Measurements from ENCODE around the gene AAR2.

Gene AAR2

GRCh38 chr20:36218380-36219064, 17.8 kb upstream of the AAR2 start:
- no peak for DNase-seq

GRCh38 chr20:36219671-36220220, 16.5 kb upstream of the AAR2 start:
- DNase-seq: no peak

DNA sequence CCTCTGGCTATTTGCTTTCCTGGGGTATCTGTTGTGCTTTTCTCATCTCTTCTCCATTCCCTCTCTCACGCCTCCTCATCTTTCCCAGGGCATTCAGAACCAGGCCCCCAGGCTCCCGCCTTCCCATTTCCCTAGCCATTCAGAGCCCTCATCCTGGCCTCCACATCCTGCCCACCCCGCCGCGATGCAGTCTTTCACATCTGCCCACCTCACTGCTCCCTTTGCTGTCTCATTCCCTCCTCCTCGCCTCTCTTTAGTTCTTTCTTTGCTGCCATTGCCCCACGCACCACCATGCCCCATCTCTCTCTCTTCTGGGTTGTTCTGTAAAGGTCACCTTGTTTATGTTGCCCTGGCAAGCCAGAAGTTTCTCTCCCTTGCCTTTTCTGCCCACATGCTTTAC, 10.6 kb upstream of the AAR2 start:
- no peak for DNase-seq

- DNase-seq: no peak
These were observed 7.5 kb upstream of the AAR2 start for GRCh38 chr20:36228770-36229169.

- DNase-seq: no peak
These were observed 6.3 kb upstream of the AAR2 start for GRCh38 chr20:36230019-36230418.

- no peak for DNase-seq
These were observed 4.9 kb upstream of the AAR2 start for GRCh38 chr20:36231331-36231730.

DNA sequence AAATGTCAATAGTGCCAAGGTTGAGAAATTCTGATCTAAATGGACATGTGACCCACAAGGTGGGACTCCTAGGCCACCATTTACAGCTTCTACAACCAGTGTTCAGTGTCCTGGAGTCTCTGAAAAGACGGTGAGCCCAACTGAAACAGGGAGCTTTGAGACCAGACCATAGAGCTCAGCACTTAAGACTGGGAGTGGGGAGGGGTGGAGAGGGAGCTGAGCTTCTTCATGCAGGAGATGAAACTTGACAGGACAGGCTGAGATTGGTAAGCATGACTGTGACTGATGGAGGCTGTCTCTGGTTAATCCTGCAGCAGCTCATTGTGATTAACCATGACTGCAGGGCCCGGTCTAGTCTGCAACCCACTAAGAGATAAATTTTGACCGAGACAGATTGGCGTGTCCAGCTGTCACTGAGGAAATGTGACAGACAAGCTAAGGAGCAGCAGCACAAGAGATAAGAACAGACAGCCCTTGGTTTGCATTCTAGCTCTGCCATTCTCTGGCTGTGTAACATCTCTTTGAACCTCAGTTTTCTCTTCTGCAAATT, 1.4 kb upstream of the AAR2 start:
- DNase-seq: no peak

GRCh38 chr20:36236786-36237121, 476 bp downstream of the AAR2 start:
- DNase-seq: no peak

- no peak for DNase-seq
These were observed 1.2 kb downstream of the AAR2 start for GRCh38 chr20:36237477-36237876.

GRCh38 chr20:36238153-36238552, 1.9 kb downstream of the AAR2 start:
- DNase-seq: no peak

- DNase-seq: no peak
These were observed 2.5 kb downstream of the AAR2 start for GRCh38 chr20:36238760-36239159.

- no peak for DNase-seq
These were observed 3.8 kb downstream of the AAR2 start for GRCh38 chr20:36240076-36240475.

- no peak for DNase-seq
These were observed 5.4 kb downstream of the AAR2 start for GRCh38 chr20:36241678-36242077.

DNA sequence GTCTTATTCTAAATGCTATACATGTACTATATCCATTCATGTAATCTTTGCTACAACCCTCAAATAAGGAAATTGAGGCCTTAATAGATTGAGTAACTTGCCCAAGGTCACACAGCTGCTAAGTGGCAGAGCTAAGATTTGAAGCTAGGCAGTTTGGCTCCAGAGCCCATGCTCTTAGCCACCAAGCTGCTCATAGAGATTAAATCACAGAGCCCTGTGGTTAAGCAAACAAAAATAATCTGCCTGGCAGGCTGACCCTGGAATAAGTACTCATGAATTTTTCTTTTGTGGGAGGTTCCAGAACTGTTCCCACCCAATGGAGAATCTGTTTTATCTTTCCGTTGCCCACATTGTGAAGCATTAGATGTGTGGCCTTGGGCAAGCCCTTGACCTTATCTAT, 7.4 kb downstream of the AAR2 start:
- no peak for DNase-seq

DNA sequence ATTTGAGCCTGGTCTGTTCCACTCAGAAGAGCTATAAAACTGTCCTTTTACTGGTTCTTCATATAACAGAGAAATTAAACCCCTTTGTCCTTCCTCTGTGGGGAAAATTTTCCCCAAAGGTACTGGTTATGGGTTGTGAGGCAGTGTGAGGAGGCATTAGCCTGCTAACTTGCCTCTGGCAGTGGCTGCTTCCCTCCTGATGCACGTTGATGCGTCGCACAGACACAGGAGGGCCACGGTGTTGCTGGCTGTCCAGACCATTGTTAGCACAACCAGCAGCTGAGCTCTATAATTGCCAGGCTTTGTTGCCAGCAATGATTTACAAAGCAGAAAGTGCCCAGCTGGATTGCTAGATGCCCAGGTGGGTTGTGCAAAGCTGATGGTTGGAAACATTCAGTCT, 10.1 kb downstream of the AAR2 start:
- DNase-seq: no peak

GRCh38 chr20:36248836-36249235, 12.6 kb downstream of the AAR2 start:
- DNase-seq: no peak

DNA sequence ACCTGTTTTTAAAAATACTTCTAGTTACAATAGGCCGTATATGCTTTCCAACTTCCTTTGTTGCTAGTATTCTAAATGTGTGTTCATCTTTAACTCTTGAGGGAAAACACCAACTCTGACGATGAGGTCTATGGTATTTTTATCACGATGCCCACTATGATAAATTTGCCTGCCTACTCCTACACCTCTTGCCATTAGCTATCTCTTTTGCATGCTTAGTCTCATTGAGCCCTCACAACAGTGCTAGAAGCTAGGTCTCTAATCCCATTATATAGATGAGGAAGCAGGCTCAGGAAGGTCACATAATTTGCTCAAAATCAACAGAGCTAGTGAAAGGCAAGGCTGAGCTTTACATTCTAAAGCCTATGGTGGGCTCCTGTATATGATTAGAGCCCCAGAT, 13.2 kb downstream of the AAR2 start:
- no peak for DNase-seq

- no peak for DNase-seq
These were observed 15.1 kb downstream of the AAR2 start for GRCh38 chr20:36251426-36251825.

DNA sequence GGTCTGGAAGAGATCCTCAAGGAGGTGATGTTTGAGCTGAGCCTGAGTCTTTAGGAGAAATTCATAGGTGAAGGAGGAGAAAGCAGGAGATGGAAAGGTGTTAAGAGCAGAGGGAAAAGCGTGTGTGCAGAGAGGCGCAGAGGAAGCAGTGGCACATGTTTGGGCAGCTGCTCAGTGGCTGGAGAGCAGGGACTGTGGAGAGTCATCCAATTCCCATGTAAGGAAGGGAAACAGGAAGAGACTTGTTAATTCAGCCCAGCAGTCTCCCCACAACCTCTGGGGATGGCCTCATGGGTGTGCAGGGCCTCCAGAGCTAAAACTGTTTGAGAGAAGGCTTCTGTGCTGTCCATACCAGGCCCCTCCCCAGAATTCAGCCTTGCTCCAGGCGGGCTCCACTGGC, 16.2 kb downstream of the AAR2 start:
- no peak for DNase-seq

GRCh38 chr20:36253036-36253435, 16.8 kb downstream of the AAR2 start:
- no peak for DNase-seq

DNA sequence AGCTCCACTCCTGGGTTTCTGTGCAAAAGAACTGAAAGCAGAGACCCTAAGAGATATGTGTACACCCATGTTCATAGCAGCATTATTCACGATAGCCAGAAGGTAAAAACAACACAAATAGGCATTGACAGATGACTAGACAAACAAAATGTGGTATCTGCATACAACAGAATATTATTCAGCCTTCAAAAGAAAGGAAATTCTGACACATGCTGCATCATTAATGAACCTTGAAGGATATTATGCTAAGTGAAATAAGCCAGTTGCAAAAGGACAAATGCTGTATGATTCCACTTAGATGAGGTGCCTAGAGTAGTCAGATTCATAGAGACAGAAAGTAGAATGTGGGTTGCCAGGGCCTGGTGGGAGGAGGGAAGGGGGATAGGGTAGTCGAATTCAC, 17.8 kb downstream of the AAR2 start:
- no peak for DNase-seq

GRCh38 chr20:36255445-36255844, 19.2 kb downstream of the AAR2 start:
- DNase-seq: no peak

DNA sequence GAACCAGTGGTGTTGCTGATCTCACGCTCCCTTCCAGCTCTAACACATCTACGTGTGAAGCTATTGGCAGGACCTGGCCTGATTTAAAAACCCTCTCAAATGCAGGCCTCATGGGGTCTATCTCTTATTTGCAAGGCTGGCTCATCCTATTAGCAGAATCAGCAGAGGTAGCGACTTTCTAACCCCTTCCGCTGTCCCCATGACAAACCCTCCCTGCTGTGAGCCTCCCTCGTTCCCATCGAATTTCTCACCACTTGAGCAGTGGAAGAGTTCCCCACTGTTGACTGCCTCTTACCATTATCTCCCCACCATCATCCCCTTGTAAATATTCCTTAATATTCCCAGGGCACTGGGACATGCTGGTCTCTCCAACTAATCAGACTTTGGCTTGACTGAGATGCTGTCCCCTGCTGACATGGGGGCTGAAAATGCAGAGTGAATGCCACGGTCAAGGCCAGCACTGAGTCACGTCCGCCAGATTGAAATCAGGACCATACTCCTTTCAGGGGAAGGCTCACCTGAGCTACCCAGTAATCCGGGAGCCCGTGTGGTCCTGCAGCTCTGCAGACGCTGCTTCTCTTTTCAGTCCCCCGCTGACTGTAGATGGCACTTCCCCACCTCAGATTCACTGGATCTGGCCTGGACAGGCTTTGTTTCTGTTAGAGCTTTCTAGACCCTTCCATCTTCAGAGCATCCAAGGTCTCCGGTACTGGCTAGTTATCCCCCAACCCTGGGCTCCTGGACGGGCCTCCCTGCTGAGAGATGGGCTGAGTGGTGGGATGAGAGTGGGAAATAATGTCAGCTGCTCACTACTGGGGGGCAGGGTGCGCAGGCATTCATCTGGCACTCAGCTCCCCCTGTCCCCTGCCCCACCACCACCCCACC, 23.1 kb downstream of the AAR2 start:
- DNase-seq: no peak

- no peak for DNase-seq
These were observed 24.0 kb downstream of the AAR2 start for GRCh38 chr20:36260316-36260715.

Measured in DMS153 (cell line).